GM18520 (cell line): Measurements from ENCODE around the gene HMBS.
"Not testable (repeated sequence)": the region's sequence is repeated elsewhere in the genome, so short reads cannot be mapped to it uniquely, and the experiment has no call there.

Source experiments
- ATAC-seq: cut with Tn5 transposase; IDR thresholded peaks from one replicate; pipeline ENCODE4 v1.9.1; 2021; ENCODE audit not compliant: unreplicated experiment

HMBS gene

GRCh38 chr11:119084663-119085436, at the start of gene HMBS:
HMBS (plus strand) TSS chr11:119084881; CDS start chr11:119085034, 153 bp downstream.
- ATAC-seq, result peak; percentile 78

DNA sequence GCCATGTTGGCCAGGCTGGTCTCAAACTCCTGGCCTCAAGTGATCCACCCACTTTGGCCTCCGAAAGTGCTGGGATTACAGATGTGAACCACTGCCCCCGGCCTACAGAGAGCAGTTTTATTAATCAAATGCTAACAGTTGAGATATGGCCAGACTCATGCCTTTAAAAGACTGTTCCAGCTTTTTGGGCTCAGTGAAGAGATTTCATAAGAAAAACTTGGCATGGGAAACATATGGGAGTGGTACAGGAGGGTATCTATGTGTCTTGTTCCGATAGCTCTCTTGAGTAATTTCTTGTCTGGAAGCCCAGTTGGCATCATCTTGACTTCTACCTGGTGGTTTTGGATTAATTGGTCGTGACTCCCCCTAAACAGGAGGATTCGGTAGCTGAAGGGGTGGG, 45.8 kb upstream of the HMBS start:
- ATAC-seq, result no peak

GRCh38 chr11:119039471-119039870, 45.2 kb upstream of the HMBS start:
- ATAC-seq, result not testable (repeated sequence)

- no peak for ATAC-seq
These were observed 42.7 kb upstream of the HMBS start for GRCh38 chr11:119041821-119042514.

- ATAC-seq, result no peak
These were observed 41.8 kb upstream of the HMBS start for GRCh38 chr11:119042927-119043326.

DNA sequence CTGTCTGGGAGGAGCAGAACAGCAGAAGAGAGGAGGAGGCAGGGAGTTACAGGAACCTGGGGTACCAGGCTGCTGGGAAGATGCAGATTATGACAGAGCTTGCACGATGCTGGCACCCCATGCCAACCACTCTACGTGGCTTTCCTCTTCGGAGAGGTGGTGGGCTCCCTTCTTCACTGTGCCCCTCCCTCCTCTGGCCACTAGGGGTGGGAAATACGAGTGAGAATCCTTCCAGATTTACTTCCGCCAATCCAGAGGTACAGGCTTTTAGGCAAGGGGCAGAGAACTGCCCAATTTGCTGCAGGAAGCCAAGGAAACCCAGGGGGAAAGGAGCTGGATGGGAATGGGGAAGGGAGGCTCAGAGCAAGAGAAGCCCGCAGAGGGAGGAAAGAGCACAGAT, 40.0 kb upstream of the HMBS start:
- no peak for ATAC-seq

- ATAC-seq, result no peak
These were observed 38.2 kb upstream of the HMBS start for GRCh38 chr11:119046489-119046888.

- ATAC-seq, result no peak
These were observed 37.5 kb upstream of the HMBS start for GRCh38 chr11:119047205-119047604.

DNA sequence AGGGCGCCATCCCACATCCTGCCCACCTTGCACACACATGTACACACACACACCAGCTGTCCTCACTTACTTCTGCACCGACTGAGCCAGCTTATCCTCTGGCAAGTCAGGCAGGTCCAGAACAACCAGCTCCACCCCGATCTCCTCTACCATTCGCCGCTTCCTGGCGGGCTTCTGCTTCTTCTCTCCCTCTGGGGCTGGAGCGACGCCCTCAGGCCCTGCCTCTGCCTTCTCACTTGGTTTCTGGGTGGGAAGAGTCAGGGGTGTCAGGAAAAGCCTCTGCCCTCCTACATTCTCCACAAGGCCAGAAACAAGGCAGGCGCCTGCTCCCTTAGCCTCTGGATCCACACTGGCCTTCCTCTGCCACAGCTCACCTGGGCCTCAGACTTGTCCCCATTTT, 36.0 kb upstream of the HMBS start:
- ATAC-seq, result no peak

GRCh38 chr11:119049081-119049480, 35.6 kb upstream of the HMBS start:
- ATAC-seq, result no peak

DNA sequence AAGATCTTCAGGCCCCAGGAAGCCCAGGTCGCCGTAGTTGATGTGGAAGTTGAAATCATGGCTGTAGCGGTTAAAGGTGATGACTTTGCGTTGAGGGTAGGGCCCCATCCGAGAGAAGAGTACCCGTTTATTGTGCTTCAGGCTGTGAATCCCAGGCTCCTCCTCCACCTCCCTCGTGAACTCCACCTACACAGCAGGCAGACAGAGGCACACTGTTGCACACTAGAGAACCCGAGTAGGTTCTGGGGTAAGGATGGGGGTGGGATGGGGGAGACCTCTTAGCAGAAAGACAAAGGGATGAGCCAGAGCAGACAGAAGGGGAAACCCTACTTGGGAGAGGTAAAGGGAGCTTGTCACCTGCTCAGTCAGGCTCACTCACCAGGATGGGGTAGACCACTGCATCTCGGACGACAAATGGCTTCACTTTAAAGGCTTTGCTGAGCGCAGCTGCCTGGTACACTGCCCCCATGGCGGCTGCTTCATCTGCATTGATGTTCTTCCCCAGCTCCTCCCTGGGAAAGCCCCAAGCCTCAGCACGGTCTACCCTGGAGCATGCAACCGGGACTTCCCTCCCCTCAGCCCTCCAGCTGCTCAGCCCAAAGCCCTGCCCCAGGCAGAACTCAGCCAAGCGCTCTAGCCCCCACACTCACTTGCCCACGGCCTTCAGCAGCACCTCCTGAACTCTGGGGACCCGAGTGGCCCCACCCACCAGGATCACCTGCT, 33.1 kb upstream of the HMBS start:
- peak; percentile 41 for ATAC-seq

- ATAC-seq, result peak; percentile 4
These were observed 32.4 kb upstream of the HMBS start for GRCh38 chr11:119052163-119052814.

DNA sequence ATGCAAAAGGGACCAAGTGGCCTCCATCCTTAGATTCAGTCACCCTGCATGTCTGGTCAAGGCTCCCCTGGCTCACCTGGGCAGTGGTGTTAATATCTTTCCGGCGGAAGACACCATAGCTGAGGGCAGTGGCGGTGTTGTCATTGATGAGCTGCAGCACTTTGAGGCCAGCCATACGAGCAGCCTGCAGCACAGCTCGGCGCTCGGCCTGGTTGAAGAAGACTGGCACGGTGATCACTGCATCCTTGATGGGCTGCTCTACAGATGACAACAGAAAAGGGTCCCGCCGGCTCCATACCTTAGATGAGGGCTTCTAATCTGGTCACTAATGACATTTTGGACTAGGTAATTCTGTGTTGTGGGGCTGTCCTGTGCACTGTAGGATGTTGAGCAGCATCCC, 30.3 kb upstream of the HMBS start:
- no peak for ATAC-seq

DNA sequence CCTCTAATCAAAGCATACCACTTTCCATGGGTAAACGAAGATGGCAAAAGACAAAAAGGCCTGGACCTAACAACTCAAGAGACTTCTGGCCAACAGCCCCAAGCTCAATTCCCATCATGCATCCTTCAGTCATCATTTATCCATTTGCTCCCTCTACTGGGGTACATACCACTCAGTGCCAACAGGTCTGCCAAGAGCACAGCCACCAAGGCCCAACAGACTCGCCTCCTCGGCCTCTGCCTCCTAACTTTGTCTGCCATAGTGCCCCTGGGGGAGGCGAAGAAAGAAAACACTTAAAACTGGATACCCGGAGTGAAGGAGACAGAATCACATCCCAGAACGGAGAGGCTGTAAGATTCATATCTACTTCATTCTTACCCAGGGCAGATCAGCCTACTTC, 28.8 kb upstream of the HMBS start:
- ATAC-seq, result no peak

- ATAC-seq, result no peak
These were observed 28.2 kb upstream of the HMBS start for GRCh38 chr11:119056421-119056999.

DNA sequence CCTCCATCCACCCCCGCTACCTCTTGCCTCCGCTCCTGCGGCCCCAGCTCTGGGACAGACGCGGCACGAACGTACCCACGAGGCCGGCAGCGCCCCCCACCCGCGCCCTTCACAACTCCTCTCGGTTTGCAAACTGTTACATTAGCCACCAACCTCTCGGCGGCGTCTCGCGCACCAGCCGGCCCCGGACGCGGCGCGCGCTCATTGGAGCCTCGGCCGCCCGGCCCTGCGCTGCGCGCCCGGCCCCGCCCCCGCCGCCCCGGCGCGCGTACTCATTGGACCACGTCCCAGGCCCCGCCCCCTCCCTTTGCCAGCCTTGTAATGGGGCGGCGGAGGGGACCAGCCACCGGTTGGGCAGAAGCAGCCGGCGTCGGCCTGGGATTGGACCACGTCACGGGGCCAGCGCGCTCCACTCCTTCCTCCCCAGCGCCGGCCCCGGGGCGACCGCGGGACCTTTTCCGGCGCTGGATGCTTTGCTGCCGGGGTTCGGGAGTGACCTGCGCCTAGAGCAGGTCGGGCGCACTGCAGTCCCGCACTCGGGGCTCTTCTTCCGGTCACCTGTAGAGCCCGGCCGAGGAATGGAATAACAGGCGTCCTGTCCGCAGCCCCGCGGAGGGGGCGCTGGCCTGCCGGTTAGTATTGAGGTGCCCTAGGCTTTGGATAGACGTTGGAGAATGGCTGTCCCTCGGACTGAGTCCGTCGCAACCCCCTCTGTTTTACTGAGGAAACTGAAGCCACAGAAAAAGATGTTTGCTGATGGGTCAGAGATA, 27.5 kb upstream of the HMBS start, which contains the start of gene HYOU1:
TSS of gene HYOU1 (minus strand) at position 206 of the 770 bp plus-strand sequence. CDS start 1,045 bp downstream, outside the sequence.
- peak; percentile 91 for ATAC-seq

DNA sequence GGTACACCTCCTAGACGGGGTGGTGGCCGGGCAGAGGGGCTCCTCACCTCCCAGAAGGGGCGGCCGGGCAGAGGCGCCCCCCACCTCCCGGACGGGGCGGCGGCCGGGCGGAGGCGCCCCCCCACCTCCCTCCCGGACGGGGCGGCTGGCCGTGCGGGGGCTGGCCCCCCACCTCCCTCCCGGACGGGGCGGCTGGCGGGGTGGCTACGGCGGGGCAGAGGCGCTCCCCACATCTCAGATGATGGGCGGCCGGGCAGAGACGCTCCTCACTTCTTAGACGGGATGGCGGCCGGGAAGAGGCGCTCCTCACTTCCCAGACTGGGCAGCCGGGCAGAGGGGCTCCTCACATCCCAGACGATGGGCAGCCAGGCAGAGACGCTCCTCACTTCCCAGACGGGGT, 25.6 kb upstream of the HMBS start:
- ATAC-seq, result not testable (repeated sequence)

- no peak for ATAC-seq
These were observed 23.4 kb upstream of the HMBS start for GRCh38 chr11:119061256-119061655.

DNA sequence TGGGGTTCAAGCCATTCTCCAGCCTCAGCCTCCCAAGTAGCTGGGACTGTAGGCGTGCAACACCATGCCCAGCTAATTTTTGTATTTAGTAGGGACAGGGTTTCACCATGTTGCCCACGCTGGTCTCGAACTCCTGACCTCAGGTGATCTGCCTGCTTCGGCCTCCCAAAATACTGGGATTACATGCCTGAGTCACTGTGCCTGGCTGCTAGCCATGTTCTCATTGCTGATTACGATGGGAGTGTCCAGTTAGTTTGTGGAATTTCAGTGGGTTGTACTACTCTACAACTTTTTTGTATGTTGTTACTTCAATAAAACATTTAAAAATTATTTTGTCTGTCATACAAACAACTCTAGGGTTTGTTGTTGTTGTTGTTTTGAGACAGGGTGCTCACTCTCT, 21.9 kb upstream of the HMBS start:
- no peak for ATAC-seq

DNA sequence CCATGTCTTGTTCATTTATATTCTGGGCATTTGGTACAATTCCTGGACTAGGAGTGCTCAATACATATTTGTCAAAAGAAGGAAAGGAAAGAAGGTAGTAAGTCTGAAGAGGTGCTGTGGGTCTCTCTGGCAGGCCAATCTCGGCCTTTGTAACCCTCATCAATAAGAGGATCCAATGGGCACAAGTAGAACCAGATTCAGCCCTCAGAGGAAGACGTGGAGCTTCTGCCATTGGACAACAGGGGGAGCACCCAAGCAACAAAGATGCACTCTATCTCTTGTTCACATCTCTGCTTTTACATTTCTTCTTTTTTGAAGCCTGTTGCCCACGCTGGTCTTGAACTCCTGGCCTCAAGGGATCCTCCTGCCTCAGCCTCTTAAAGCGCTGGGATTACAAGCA, 19.3 kb upstream of the HMBS start:
- ATAC-seq, result no peak
